ENCODE measurements around the gene REEP6. TPM values are rescaled to one million over a fixed set of nuclear protein-coding genes. Genes with fewer than 3 reads are reported as not detected.

REEP6 gene
- total RNA-seq, 4 donors from 2014 or later = 0.76 to 3.0 (median 0.77) TPM; not detected in 1

- no peaks in the 10 kb centered on the region for H3K27me3 ChIP-seq
- peaks cover 0 to 6% of the 10 kb centered on the region in 2 donors for H3K4me1 ChIP-seq
- no peaks in the 10 kb centered on the region for H3K9me3 ChIP-seq
- DNase-seq = no peak
- intact Hi-C loops (cut with DNase I; ENCODE audit: low total_unique reads) = no loop called here
- H3K36me3 ChIP-seq = no peaks in the 10 kb centered on the region
- no peak overlapping the region for H3K4me3 ChIP-seq
- H3K27ac ChIP-seq = no peak overlapping the region
- no peak for TF ChIP-seq POLR2A (IDR thresholded peaks at IDR 0.05)
- TF ChIP-seq CTCF (IDR thresholded peaks at IDR 0.05) = no peak
These were observed 1.6 kb downstream of the REEP6 start for GRCh38 chr19:1492474-1493006.

GRCh38 chr19:1494115-1494815 is 3.3 kb downstream of the REEP6 start:
- Histone ChIP-seq H3K4me3 (no peak overlapping the region), H3K27ac (no peak overlapping the region), H3K27me3 (no peaks in the 10 kb centered on the region), H3K9me3 (no peaks in the 10 kb centered on the region), H3K36me3 (no peaks in the 10 kb centered on the region), H3K4me1 (peaks cover 0 to 6% of the 10 kb centered on the region in 2 donors)
- TF ChIP-seq CTCF (IDR thresholded peaks at IDR 0.05) (no peak), POLR2A (IDR thresholded peaks at IDR 0.05) (no peak)
- no peak for DNase-seq
- intact Hi-C loops (cut with DNase I; ENCODE audit: low total_unique reads) = no loop called here

GRCh38 chr19:1495051-1495798 is 4.2 kb downstream of the REEP6 start:
- Histone ChIP-seq H3K4me3 (no peak overlapping the region), H3K36me3 (no peaks in the 10 kb centered on the region), H3K4me1 (no peaks in the 10 kb centered on the region), H3K27ac (no peak overlapping the region), H3K9me3 (no peaks in the 10 kb centered on the region), H3K27me3 (no peaks in the 10 kb centered on the region)
- TF ChIP-seq POLR2A (IDR thresholded peaks at IDR 0.05) (no peak), CTCF (IDR thresholded peaks at IDR 0.05) (no peak)
- DNase-seq = no peak
- intact Hi-C loops (cut with DNase I; ENCODE audit: low total_unique reads) = no loop called here

GRCh38 chr19:1495799-1496713 is 5.1 kb downstream of the REEP6 start:
- Histone ChIP-seq H3K27me3 (no peaks in the 10 kb centered on the region), H3K27ac (no peak overlapping the region), H3K4me3 (no peak overlapping the region), H3K9me3 (no peaks in the 10 kb centered on the region), H3K4me1 (no peaks in the 10 kb centered on the region), H3K36me3 (no peaks in the 10 kb centered on the region)
- TF ChIP-seq POLR2A (IDR thresholded peaks at IDR 0.05) (no peak), CTCF (IDR thresholded peaks at IDR 0.05) (no peak)
- intact Hi-C loops (cut with DNase I; ENCODE audit: low total_unique reads) = no loop called here
- DNase-seq = no peak

Measured in uterus (tissue), 4 donors.